B cell (primary cell): Measurements from ENCODE around the gene TSPAN6.

ENCODE experiments used
- EZH2 ChIP-seq: IDR thresholded peaks from 2 replicates; pipeline ENCODE4 v1.6.1; 2012; ENCODE audit warnings: borderline replicate concordance, low read depth, mild to moderate bottlenecking, moderate library complexity, low read length; ENCODE audit not compliant: insufficient read depth, poor library complexity, severe bottlenecking
- TF ChIP-seq, protein P1 (sequence below): fragments of 200-600 bp; IDR thresholded peaks from one replicate; pipeline ENCODE4 v1.8.0; 2022; ENCODE audit warnings: antibody characterized with exemption, mild to moderate bottlenecking

DNA sequence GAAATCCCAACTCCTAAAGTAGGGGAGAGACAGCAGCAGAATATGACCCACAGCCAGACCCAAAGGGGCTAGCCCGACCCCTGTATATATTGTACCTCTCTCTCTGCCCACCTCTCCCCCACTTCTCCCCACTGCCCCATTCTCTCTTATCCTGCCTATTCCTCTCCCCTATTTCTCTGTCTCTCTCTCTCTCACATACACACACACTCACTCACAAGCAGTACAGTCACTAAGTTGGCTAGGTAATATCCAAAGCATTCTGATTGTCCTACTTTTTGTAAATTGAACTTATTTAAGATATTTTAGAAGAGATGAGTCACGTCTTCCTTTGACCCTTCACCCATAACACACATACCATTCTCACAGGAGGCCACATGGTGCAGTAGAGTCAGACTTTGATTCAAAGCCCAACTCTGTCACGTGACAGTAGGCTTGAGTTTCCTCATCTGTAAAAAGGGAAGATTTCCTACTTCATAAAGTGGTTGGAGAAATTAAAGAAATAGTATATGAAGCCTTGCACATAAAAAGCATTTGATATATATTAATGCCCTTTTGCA lies 36.9 kb upstream of the TSPAN6 start:
- TF ChIP-seq EZH2 = no peak
- TF ChIP-seq, protein P1, sequence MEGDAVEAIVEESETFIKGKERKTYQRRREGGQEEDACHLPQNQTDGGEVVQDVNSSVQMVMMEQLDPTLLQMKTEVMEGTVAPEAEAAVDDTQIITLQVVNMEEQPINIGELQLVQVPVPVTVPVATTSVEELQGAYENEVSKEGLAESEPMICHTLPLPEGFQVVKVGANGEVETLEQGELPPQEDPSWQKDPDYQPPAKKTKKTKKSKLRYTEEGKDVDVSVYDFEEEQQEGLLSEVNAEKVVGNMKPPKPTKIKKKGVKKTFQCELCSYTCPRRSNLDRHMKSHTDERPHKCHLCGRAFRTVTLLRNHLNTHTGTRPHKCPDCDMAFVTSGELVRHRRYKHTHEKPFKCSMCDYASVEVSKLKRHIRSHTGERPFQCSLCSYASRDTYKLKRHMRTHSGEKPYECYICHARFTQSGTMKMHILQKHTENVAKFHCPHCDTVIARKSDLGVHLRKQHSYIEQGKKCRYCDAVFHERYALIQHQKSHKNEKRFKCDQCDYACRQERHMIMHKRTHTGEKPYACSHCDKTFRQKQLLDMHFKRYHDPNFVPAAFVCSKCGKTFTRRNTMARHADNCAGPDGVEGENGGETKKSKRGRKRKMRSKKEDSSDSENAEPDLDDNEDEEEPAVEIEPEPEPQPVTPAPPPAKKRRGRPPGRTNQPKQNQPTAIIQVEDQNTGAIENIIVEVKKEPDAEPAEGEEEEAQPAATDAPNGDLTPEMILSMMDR = no peak
